VCaP (cell line): ENCODE measurements around the gene IQCK.

Experiments
- H3K27ac ChIP-seq: fragments of 450-650 bp; 2 replicates; pipeline ENCODE4 v1.5.1; 2017
- CTCF ChIP-seq: fragments of 450-650 bp; conservative IDR thresholded peaks from 2 replicates; pipeline ENCODE4 v1.5.1; 2017; ENCODE audit warnings: mild to moderate bottlenecking, moderate library complexity

IQCK gene

GRCh38 chr16:19853132-19853741 is 135.2 kb downstream of the IQCK start:
- no peak for TF ChIP-seq CTCF
- no peak overlapping the region for H3K27ac ChIP-seq

GRCh38 chr16:19853742-19854542 is 135.9 kb downstream of the IQCK start:
- no peak for TF ChIP-seq CTCF
- H3K27ac ChIP-seq, result no peak overlapping the region

GRCh38 chr16:19854543-19854876 is 136.4 kb downstream of the IQCK start:
- no peak overlapping the region for H3K27ac ChIP-seq
- no peak for TF ChIP-seq CTCF

- no peak overlapping the region for H3K27ac ChIP-seq
- no peak for TF ChIP-seq CTCF
These were observed 138.0 kb downstream of the IQCK start for GRCh38 chr16:19856120-19856519.

- H3K27ac ChIP-seq, result no peak overlapping the region
- no peak for TF ChIP-seq CTCF
These were observed 139.7 kb downstream of the IQCK start for GRCh38 chr16:19857593-19858339.

- TF ChIP-seq CTCF, result no peak
- no peak overlapping the region for H3K27ac ChIP-seq
These were observed 140.4 kb downstream of the IQCK start for GRCh38 chr16:19858340-19859018.

GRCh38 chr16:19859166-19859565 is 141.1 kb downstream of the IQCK start:
- no peak for TF ChIP-seq CTCF
- H3K27ac ChIP-seq, result no peak overlapping the region
